GM21717 (cell line): ENCODE measurements around the gene ARGLU1.

ENCODE experiments used
- ATAC-seq: cut with Tn5 transposase; IDR thresholded peaks from one replicate; pipeline ENCODE4 v1.9.1; 2021; ENCODE audit warnings: mild to moderate bottlenecking, moderate library complexity; ENCODE audit not compliant: unreplicated experiment

Gene ARGLU1

GRCh38 chr13:106550570-106551135 is 17.3 kb downstream of the ARGLU1 start:
- no peak for ATAC-seq

GRCh38 chr13:106548064-106548696 is 19.8 kb downstream of the ARGLU1 start:
- no peak for ATAC-seq

- no peak for ATAC-seq
Measured at GRCh38 chr13:106541826-106542225, 26.1 kb downstream of the ARGLU1 start.

GRCh38 chr13:106540613-106541012 is 27.3 kb downstream of the ARGLU1 start:
- no peak for ATAC-seq

- ATAC-seq = no peak
Measured at GRCh38 chr13:106537521-106537920, 30.4 kb downstream of the ARGLU1 start.

GRCh38 chr13:106536244-106537034 is 31.5 kb downstream of the ARGLU1 start:
- peak; percentile 62 for ATAC-seq

DNA sequence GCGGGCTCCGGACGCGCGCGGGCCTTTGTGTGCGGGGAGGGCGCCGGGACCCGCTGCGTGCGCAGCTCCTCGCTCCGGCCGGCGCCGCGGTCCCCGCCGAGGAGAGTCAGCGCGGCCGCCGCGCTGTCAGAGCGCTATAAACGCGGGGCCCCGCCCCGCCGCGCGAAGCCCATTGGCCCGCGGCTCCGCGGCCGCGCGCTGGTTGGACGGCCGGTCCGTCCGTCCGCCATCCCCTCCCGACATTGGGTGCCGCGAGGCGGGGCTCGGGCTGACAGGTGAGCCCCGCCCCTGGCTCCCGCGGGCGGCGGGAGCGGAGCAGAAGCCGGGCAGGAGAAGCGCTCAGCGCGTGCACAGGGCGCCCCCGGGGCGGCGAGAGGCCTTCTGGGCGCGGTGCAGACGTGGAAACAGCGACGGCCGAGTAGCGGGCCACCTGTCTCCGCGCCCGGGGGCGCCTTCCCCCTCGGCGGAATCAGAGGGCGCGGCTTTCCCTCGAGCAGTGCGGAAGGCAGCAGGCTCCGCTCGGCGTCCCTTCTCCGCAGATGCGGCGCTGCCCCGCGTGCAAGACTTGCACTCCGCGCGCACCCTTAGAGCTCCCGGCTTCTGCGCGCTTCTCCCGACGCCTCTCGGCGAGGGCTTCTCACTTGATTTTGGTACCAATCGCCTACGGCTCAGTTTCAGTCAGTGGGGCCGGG is 32.2 kb downstream of the ARGLU1 start, which contains the start of gene EFNB2:
Gene EFNB2 (minus strand): TSS at position 111 of the 692 bp plus-strand sequence. CDS start 698 bp downstream, outside the sequence.
- peak; percentile 97 for ATAC-seq

DNA sequence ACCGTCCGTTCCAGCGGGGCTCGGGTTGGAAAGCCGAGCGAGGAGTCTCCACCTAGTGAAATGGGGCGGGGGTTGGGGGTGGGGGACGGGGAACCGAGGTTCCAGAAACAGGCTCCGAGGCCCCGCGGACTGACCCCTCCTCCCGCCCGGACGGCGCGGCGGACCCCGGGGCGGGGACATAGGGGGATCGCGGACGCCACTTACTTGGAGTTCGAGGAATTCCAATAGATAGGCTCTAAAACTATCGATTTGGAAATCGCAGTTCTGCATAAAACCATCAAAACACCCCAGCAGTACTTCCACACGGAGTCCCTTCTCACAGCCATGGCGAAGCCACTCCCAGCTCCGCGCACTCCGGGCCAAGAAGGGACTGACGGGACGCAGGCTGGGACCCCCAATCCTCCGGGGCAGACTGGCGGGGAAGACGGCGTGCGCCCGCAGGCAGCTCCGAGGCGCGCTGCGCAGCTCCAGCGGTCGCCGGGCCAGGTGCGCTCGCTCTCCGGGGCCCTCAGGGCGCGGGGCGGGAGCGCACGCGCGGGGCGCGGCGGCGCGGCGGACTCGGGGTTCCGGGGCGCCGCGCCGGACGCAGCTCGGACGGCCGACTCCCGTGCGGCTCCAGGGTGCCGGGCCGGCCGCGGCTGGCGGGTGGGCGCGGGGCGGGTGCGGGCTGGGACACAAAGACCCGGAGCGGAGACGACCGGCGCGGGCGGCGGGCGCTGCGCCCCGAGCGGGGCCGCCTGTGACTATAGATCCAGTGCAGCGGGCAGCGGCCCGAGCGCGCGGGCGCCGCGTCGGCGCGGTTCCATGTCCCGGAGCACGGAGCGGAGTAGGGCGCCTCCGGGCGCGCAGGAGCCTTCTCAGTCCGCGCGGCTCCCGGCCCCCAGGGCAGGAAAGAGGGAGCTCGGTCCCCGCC is 33.0 kb downstream of the ARGLU1 start:
- ATAC-seq = peak; percentile 22

DNA sequence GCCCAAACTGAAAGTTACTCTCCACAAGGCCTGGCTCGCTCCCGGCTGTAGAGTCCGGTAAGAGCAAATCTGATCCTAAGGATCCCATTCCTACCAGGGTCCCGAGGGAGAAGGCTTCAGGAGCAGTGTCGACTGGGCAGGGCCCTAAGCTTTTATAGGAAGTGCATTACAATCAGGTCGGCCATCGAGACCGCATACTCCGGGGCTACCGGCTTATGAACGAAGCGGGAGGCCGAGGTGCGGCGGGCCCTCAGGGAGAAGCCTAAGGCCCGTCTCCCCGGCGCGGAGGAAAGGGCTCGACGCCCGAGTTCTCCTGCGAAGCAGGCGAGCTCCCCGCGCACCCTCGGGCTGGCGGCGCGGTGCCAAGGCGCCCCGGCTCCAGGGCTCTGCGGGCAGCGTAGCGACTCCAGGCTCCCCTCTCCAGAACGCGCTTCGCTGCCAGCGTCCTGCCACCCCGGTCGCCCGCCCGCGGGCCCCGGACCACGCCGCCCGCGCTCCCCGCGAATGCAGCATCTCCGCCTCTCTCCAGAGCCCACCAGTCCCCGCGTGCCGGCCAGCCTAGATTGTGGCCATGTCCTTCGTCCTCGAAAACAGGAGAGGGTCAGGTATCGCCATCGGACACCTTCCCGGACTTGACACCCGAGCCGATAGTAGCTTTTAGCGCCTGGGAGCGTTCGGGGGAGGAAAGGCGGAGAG is 33.8 kb downstream of the ARGLU1 start:
- no peak for ATAC-seq

- no peak for ATAC-seq
Measured at GRCh38 chr13:106533101-106533942, 34.6 kb downstream of the ARGLU1 start.

DNA sequence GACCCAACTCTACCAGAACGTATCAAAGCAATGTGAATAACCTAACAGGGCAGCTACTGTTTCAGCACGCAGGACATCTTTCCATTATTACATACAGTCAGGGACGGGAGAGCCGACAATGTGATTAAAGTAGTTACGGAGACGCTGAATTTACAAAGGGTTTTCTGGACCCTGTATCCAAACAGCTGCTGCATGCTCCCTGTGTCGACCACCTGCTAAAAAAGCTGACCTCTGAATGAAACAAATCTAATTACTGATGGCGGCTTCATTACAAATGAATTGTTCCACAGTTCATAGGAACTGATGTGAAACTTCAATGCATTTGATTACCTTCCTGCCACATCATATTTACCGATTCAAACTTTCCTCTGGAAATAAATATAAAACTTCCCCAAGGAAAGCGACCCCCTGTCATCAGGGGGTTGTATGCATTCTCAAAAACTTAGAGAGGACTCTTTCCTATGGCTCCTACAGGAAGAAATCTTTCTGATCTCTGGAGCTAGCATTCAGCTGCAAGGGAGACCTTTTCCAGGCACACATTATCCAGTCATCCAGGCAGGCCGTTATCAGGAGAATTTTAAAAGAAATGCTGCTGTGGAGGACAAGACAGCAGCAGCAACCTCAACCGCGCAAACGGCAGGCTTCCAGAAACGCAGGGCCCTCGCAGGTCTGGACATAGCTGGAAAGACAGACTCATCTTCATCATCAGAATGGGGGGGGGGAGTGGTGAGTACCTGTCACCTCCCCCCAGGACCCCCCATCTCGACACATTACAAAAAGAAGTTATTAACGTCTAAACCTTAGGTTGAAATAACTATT is 35.6 kb downstream of the ARGLU1 start:
- ATAC-seq = no peak

- ATAC-seq = no peak
Measured at GRCh38 chr13:106530980-106531481, 36.9 kb downstream of the ARGLU1 start.

DNA sequence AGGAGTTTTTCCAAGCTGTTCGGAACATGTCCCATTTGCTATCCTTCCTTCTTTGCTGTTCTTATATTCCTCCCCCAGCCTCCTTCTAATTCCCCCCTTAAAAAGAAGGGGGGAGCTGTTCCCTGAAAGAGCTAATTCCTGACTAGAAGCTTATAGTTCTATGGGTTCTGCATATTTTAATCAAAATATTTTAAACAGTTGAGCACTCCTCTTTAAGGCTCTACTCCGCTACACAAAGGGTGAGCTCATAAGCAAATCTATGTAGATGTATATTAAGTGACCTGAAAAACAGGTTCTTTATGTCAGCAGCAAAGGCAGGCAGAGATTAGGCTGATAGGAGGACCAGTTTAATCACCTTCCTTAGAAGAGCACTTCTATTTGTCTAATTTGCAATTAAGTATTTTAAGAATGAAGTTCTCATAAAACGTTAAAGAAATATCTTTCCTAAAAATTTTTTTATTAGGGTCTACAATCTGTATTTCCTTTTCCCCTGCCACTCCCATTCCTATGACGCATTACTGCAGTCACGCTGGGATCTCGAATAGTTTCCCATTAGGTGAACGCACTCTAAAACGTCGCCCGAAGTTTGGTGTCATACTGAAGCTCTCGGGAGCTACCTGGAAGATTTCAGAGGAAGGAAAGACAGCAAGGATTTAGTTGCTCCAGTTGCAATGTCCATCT is 37.6 kb downstream of the ARGLU1 start:
- no peak for ATAC-seq

DNA sequence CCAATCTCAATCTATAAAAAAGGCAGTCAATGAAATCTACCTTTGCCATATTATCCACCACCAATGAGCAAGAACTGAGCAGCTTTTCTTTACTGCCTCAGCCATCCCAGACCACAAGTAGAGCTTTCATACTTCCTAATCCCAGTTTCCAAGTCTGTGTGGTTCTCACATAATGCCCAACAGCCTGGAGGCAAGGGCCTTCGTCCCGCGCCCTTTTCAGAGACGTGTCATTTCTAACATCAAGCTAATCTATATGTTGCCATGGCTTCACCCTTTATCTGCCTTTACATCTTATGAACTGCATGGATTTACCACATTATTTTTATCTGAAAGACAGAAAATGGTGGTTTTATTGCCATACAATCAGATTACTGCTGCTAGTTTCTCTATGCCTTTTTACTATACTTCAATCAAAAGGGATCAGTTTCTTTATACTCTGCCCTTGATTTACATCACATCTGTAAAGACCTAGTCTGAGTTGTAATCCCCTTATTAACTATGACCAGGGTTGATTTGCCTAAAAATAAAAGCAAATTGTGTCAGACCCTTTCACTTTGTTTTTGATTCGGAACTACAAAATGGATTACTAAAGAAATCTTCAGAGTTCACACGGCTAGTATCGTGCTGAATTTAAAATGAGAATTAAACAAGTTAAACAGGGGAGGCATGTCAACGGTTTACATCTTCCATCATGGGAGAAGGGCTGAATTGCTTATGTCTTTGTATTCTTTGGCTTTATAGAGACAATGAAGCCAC is 38.3 kb downstream of the ARGLU1 start:
- ATAC-seq = no peak

GRCh38 chr13:106528718-106529414 is 39.1 kb downstream of the ARGLU1 start:
- ATAC-seq = no peak

- ATAC-seq = no peak
Measured at GRCh38 chr13:106527826-106528225, 40.1 kb downstream of the ARGLU1 start.
